MCF 10A (cell line): ENCODE data around the gene KCNT1. TPM values are rescaled to one million over a fixed set of nuclear protein-coding genes. Genes with fewer than 3 reads are reported as not detected.

Source experiments
- BruUV-seq: library from RNA; stranded (reverse); fragments of 400-500 nt; replicated peaks from 2 replicates; lab custom pipeline; 2021; lab: Mats Ljungman, UMichigan
- CTCF ChIA-PET: fragments of 300-600 bp; sonication (Branson Sonifier 250); formaldehyde crosslinking; extraction: SDS; loops from one replicate; lab custom pipeline; 2021; ENCODE audit warnings: antibody characterized with exemption, inconsistent platforms; lab: Yijun Ruan, JAX
- POLR2A ChIA-PET: fragments of 300-600, 350-650 bp; sonication (Branson Sonifier 250); formaldehyde crosslinking; extraction: SDS; loops from one replicate; lab custom pipeline; 2020; ENCODE audit warnings: antibody characterized with exemption, inconsistent platforms; lab: Yijun Ruan, JAX
- DNase-seq: peaks from one replicate; pipeline ENCODE4 v3.0.0-alpha.2; 2018; ENCODE audit not compliant: unreplicated experiment
- H3K27ac Mint-ChIP-seq: one replicate; pipeline ENCODE4 v1.8.0; 2022; ENCODE audit warnings: mild to moderate bottlenecking, low read depth, mixed read lengths; ENCODE audit not compliant: unreplicated experiment
- H3K27me3 Mint-ChIP-seq: one replicate; pipeline ENCODE4 v1.8.0; 2022; ENCODE audit warnings: mixed read lengths; ENCODE audit not compliant: insufficient read depth, unreplicated experiment
- H3K36me3 Mint-ChIP-seq: one replicate; pipeline ENCODE4 v1.8.0; 2022; ENCODE audit warnings: mild to moderate bottlenecking, moderate library complexity, mixed read lengths; ENCODE audit not compliant: insufficient read depth, unreplicated experiment
- H3K4me1 Mint-ChIP-seq: one replicate; pipeline ENCODE4 v1.8.0; 2022; ENCODE audit warnings: mixed read lengths; ENCODE audit not compliant: insufficient read depth, unreplicated experiment
- H3K4me3 Mint-ChIP-seq: one replicate; pipeline ENCODE4 v1.8.0; 2022; ENCODE audit warnings: mild to moderate bottlenecking, moderate library complexity, mixed read lengths; ENCODE audit not compliant: unreplicated experiment
- H3K9me3 Mint-ChIP-seq: one replicate; pipeline ENCODE4 v1.8.0; 2022; ENCODE audit warnings: mixed read lengths; ENCODE audit not compliant: unreplicated experiment
- intact Hi-C: fragments of 100-400 bp; cut with micrococcal nuclease; formaldehyde crosslinking; loops from 2 replicates; pipeline ENCODE4 v1.14.1; 2022
- total RNA-seq: library from RNA; stranded (reverse); gene quantifications from 2 replicates; pipeline ENCODE4 v1.2.3, GENCODE V29; 2022
- TF ChIP-seq, protein P1 (sequence below): fragments of 200-600 bp; IDR thresholded peaks from one replicate; pipeline ENCODE4 v1.8.0; 2022; ENCODE audit warnings: antibody characterized with exemption, mild to moderate bottlenecking; ENCODE audit not compliant: unreplicated experiment

KCNT1 gene
- total RNA-seq, 1 experiment from 2014 or later = not detected

DNA sequence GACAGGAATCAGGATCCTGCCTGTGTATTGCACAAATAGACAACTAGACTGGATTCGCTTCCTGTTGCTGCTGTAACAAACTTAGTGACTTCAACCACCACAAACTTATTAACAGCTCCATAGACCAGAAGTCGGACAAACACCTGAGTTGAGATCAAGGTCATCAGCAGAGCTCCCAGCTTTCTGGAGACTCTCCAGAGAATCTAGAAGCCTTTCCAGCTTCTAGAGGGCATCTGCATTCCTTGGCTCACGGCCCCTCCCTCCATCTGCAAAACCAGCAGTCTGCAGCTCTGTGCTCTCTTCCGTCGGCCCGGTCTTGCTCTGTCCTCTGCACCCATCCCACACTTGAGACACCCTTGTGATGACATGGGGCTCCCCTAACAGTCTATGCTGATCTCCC lies 99.1 kb downstream of the KCNT1 start:
- ChIA-PET POLR2A (no interaction called here), CTCF (no interaction called here)
- Mint-ChIP-seq H3K9me3 (no peaks in the 10 kb centered on the region), H3K4me1 (no peaks in the 10 kb centered on the region), H3K4me3 (no peak overlapping the region), H3K27ac (no peak overlapping the region), H3K27me3 (peaks cover 15% of the 10 kb centered on the region), H3K36me3 (no peaks in the 10 kb centered on the region)
- no peak for DNase-seq
- TF ChIP-seq, protein P1, sequence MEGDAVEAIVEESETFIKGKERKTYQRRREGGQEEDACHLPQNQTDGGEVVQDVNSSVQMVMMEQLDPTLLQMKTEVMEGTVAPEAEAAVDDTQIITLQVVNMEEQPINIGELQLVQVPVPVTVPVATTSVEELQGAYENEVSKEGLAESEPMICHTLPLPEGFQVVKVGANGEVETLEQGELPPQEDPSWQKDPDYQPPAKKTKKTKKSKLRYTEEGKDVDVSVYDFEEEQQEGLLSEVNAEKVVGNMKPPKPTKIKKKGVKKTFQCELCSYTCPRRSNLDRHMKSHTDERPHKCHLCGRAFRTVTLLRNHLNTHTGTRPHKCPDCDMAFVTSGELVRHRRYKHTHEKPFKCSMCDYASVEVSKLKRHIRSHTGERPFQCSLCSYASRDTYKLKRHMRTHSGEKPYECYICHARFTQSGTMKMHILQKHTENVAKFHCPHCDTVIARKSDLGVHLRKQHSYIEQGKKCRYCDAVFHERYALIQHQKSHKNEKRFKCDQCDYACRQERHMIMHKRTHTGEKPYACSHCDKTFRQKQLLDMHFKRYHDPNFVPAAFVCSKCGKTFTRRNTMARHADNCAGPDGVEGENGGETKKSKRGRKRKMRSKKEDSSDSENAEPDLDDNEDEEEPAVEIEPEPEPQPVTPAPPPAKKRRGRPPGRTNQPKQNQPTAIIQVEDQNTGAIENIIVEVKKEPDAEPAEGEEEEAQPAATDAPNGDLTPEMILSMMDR = no peak
- BruUV-seq = no TSS peak
- intact Hi-C loops = no loop called here

DNA sequence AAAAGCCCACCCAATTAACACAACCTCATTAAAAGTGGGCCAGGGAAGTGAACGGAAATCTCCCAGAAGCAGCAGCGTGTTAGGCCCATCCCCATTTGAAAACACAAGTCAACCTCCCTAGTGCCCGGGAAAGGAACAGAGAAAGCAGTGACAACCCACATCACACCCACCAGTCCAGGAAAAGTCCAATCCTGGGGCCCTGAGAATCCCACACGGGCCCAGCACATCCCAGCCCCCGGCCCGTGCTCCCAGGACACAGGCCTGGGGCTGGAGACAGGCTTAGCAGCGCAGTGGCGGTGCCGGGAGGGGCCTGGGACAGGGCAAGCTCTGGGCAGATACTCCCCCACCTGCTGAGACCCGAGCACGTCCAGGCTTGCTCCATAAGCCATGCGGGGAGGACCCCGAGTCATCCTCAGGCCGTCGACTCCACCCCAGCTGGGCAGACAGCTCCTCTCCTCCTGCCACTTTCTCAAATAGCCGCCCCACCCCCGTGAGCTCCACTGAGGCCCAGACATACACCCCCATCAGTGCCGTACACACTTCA lies 101.0 kb downstream of the KCNT1 start:
- H3K4me3 Mint-ChIP-seq = no peak overlapping the region

DNA sequence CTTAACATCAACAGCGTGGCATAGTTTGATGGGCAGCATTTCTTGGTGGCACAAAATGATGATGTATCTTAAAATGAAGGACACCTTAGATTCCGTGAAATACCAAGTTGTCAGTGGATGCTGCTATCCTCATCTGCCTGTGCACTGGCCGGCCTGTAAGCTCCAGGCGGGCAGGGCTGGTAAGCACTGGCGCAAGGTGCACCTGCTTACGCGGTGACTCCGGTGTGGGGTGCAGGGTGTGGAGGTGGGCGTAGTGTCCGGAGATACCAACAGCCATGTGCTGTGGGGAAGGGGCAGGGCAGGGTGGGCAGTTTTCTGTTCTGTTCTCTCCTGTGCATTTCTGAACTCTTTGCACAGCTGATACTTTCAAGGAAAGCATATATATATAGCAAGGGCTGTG lies 101.5 kb downstream of the KCNT1 start:
- BruUV-seq = no TSS peak
- CTCF ChIA-PET = no interaction called here
- peaks cover 7% of the 10 kb centered on the region for H3K36me3 Mint-ChIP-seq
- TF ChIP-seq, protein P1 = no peak
- no peak for DNase-seq
- intact Hi-C loops = no loop called here
- H3K4me3 Mint-ChIP-seq = no peak overlapping the region
- H3K27me3 Mint-ChIP-seq = no peaks in the 10 kb centered on the region
- H3K4me1 Mint-ChIP-seq = no peaks in the 10 kb centered on the region
- no peak overlapping the region for H3K27ac Mint-ChIP-seq
- no peaks in the 10 kb centered on the region for H3K9me3 Mint-ChIP-seq
- POLR2A ChIA-PET = interaction anchor here (0.6 kb wide), 1 partner anchor 195 kb away, joined by 4 read pairs; no protein-coding TSS in a partner anchor

More for the DNA sequence above, 101.0 kb downstream of the KCNT1 start:
- no peak for DNase-seq
- peaks cover 3% of the 10 kb centered on the region for H3K27me3 Mint-ChIP-seq
- intact Hi-C loops = no loop called here
- H3K4me1 Mint-ChIP-seq = no peaks in the 10 kb centered on the region
- TF ChIP-seq, protein P1 = no peak
- H3K27ac Mint-ChIP-seq = no peak overlapping the region
- ChIA-PET CTCF (no interaction called here), POLR2A (interaction anchor here (0.6 kb wide), 1 partner anchor 194 kb away, joined by 4 read pairs; no protein-coding TSS in a partner anchor)
- H3K9me3 Mint-ChIP-seq = no peaks in the 10 kb centered on the region
- H3K36me3 Mint-ChIP-seq = peaks cover 7% of the 10 kb centered on the region
- no TSS peak for BruUV-seq

DNA sequence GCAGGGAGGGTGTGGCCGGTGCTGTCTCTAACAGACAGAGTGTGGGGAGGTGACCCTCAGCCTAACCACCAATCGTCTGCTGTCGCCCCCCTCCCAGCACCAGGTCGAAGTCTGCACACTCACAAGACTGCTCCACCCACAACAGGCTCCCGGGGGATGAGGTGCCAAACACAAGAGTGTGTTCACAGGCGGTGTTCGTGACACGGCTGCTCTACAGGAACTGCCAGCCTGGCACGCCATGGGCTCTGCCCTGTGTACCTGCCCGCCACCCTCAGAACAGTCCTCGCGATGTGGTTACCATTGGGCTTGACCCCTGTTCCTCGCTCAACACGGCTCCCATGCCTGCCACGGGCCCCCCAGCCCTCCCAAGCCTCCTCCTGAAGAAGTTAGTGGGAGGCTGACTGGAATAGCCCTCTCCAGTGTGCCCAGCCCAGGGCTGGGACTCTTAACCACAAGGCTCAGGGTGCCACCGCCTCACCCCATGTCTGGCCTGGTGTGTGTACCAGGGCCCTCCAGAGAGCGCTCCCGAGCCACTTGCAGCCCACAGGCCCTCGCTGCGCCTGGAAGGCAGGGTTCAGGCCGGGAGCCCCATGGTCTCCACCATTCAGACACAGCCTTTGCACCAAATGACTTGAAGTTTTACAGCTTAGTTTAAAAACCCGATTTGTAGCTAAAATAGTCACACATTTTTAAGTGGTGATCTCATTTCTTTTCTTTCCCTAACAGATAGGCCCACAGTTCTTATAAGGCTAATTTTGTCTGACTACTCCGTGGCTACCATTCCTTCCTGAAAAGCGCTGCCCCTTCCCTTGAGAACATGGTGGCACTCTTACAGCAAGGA lies 102.8 kb downstream of the KCNT1 start:
- Mint-ChIP-seq H3K9me3 (no peaks in the 10 kb centered on the region), H3K36me3 (peaks cover 11% of the 10 kb centered on the region), H3K27me3 (no peaks in the 10 kb centered on the region), H3K4me1 (no peaks in the 10 kb centered on the region), H3K4me3 (no peak overlapping the region), H3K27ac (no peak overlapping the region)
- ChIA-PET CTCF (interaction anchor here (0.8 kb wide), 1 partner anchor 367 kb away, joined by 4 read pairs; no protein-coding TSS in a partner anchor), POLR2A (no interaction called here)
- TF ChIP-seq, protein P1 = no peak
- intact Hi-C loops = no loop called here
- no TSS peak for BruUV-seq
- DNase-seq = no peak
